Measurements from ENCODE around the gene HECW1. TPM values are rescaled to one million over a fixed set of nuclear protein-coding genes. Genes with fewer than 3 reads are reported as not detected.
"Not testable (repeated sequence)": the region's sequence is repeated elsewhere in the genome, so short reads cannot be mapped to it uniquely, and the experiment has no call there.

The HECW1 gene
- total RNA-seq, 1 donor from 2014 or later, result 0.40 TPM

- not testable (repeated sequence) for ATAC-seq
Measured at GRCh38 chr7:43210539-43210938, 98.1 kb downstream of the HECW1 start.

GRCh38 chr7:43211286-43211685 is 98.8 kb downstream of the HECW1 start:
- ATAC-seq, result no peak

- no peak for ATAC-seq
Measured at GRCh38 chr7:43211693-43212092, 99.2 kb downstream of the HECW1 start.

- no peak for ATAC-seq
Measured at GRCh38 chr7:43212921-43213320, 100.5 kb downstream of the HECW1 start.

GRCh38 chr7:43215061-43215460 is 102.6 kb downstream of the HECW1 start:
- ATAC-seq, result no peak

- no peak for ATAC-seq
Measured at GRCh38 chr7:43217055-43217454, 104.6 kb downstream of the HECW1 start.

GRCh38 chr7:43218901-43219300 is 106.5 kb downstream of the HECW1 start:
- not testable (repeated sequence) for ATAC-seq

- ATAC-seq, result no peak
Measured at GRCh38 chr7:43220250-43220649, 107.8 kb downstream of the HECW1 start.

GRCh38 chr7:43220742-43221141 is 108.3 kb downstream of the HECW1 start:
- no peak for ATAC-seq

- ATAC-seq, result no peak
Measured at GRCh38 chr7:43229801-43230200, 117.4 kb downstream of the HECW1 start.

- ATAC-seq, result no peak
Measured at GRCh38 chr7:43232366-43232765, 119.9 kb downstream of the HECW1 start.

- no peak for ATAC-seq
Measured at GRCh38 chr7:43234073-43234472, 121.6 kb downstream of the HECW1 start.

- ATAC-seq, result no peak
Measured at GRCh38 chr7:43234968-43235367, 122.5 kb downstream of the HECW1 start.

GRCh38 chr7:43240565-43240964 is 128.1 kb downstream of the HECW1 start:
- peak; percentile 58 for ATAC-seq

GRCh38 chr7:43242628-43243255 is 130.3 kb downstream of the HECW1 start:
- ATAC-seq, result no peak

- ATAC-seq, result no peak
Measured at GRCh38 chr7:43244232-43244631, 131.8 kb downstream of the HECW1 start.

GRCh38 chr7:43244784-43245183 is 132.3 kb downstream of the HECW1 start:
- no peak for ATAC-seq

GRCh38 chr7:43247757-43248156 is 135.3 kb downstream of the HECW1 start:
- no peak for ATAC-seq

GRCh38 chr7:43248553-43248952 is 136.1 kb downstream of the HECW1 start:
- no peak for ATAC-seq

GRCh38 chr7:43248961-43249822 is 136.7 kb downstream of the HECW1 start:
- peak; percentile 88 for ATAC-seq

- ATAC-seq, result no peak
Measured at GRCh38 chr7:43249823-43250145, 137.3 kb downstream of the HECW1 start.

GRCh38 chr7:43260980-43261878 is 148.8 kb downstream of the HECW1 start:
- ATAC-seq, result peak; percentile 77

- ATAC-seq, result no peak
Measured at GRCh38 chr7:43265139-43265538, 152.7 kb downstream of the HECW1 start.

Measured in esophagus mucosa (tissue), 1 donor.